ENCODE data around the gene USP9X.
"Not testable (repeated sequence)": the region's sequence is repeated elsewhere in the genome, so short reads cannot be mapped to it uniquely, and the experiment has no call there.

Gene USP9X

DNA sequence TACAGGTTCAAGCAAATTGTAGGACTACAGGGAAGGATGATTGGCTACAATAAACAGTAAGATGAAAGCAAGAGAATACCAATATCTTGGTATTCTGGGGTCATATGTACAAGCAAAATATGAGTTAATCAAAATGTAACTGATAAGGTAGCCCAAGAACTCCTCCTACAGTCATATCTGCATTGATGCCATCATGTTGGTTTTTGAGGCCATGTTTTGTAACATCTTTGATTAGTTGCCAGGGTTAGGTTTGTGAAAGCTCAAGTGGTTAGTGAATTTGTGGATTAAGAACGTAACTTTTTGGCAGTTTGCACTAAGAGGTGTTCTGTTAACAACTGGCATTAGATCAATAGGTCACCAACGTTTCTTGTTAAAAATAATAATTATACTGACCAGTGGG lies 59.6 kb downstream of the USP9X start:
- H3K36me3 ChIP-seq: peaks cover 0 to 56% (median 47%) of the 10 kb centered on the region in 3 donors
- DNase-seq: no peak
- intact Hi-C loops (cut with DNase I; ENCODE audit: low total_unique reads): no loop called here
- H3K9me3 ChIP-seq: no peaks in the 10 kb centered on the region
- H3K4me1 ChIP-seq: no peaks in the 10 kb centered on the region
- no peak overlapping the region for H3K27ac ChIP-seq
- TF ChIP-seq, protein P1, sequence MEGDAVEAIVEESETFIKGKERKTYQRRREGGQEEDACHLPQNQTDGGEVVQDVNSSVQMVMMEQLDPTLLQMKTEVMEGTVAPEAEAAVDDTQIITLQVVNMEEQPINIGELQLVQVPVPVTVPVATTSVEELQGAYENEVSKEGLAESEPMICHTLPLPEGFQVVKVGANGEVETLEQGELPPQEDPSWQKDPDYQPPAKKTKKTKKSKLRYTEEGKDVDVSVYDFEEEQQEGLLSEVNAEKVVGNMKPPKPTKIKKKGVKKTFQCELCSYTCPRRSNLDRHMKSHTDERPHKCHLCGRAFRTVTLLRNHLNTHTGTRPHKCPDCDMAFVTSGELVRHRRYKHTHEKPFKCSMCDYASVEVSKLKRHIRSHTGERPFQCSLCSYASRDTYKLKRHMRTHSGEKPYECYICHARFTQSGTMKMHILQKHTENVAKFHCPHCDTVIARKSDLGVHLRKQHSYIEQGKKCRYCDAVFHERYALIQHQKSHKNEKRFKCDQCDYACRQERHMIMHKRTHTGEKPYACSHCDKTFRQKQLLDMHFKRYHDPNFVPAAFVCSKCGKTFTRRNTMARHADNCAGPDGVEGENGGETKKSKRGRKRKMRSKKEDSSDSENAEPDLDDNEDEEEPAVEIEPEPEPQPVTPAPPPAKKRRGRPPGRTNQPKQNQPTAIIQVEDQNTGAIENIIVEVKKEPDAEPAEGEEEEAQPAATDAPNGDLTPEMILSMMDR (IDR thresholded peaks at IDR 0.05): no peak
- H3K4me3 ChIP-seq: no peak overlapping the region
- no peaks in the 10 kb centered on the region for H3K27me3 ChIP-seq

DNA sequence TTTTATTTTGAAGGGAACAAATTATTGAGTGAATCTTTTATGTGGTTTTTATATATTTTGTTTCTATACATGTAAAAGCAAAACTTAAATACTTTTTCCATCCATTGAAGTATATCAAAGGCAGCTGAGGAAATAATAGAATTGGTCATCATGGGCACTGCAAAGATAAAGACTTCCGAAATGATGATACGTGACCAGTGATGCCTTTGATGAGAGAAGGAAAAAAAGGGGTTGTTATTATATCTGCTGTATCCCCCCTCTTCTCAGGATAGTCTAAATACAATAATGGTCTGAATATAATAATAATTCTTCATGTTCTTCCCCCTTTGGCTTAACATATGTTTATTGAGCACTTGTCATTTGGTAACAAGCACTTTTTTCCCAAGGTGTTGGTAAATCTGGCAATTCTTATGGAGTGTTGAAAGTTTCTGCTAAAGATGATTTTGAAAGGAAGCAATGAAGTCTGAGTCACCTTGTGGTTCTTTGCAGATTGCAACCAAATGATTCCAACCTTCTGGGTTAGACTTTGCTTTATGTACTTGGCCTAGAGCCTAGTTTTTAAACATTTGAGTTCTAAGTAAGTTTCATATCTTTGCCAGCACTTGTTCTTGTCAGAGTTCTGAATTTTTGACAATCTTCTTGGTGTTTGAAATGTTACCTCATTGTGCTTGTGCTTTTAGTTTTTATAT lies 60.8 kb downstream of the USP9X start:
- Histone ChIP-seq H3K27me3 (no peaks in the 10 kb centered on the region), H3K4me1 (no peaks in the 10 kb centered on the region), H3K4me3 (no peak overlapping the region), H3K27ac (no peak overlapping the region), H3K36me3 (peaks cover 0 to 58% (median 52%) of the 10 kb centered on the region in 3 donors), H3K9me3 (no peaks in the 10 kb centered on the region)
- no peak for DNase-seq
- TF ChIP-seq, protein P1 (IDR thresholded peaks at IDR 0.05): no peak
- intact Hi-C loops (cut with DNase I; ENCODE audit: low total_unique reads): no loop called here

DNA sequence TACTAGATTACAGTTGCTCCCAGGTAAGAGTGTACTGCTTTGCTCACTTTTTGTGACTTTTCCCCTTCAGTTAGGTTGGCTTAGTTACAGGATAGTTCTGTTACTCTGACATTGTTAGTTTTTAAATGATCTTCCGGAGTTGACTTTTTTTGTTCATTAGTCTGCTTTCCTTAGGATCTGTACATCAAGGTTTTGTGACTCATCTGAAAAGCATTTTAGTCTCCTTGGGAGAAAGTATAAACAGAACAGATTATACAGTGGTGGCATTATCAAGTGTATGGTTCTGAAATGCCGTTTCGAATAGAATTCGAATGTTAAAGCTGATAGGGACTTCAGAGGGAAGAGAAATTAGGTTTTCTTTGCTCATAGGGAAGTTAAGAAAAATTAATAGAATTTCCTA lies 63.3 kb downstream of the USP9X start:
- no peaks in the 10 kb centered on the region for H3K27me3 ChIP-seq
- TF ChIP-seq, protein P1 (IDR thresholded peaks at IDR 0.05): no peak
- intact Hi-C loops (cut with DNase I; ENCODE audit: low total_unique reads): no loop called here
- DNase-seq: no peak
- peaks cover 0 to 63% (median 60%) of the 10 kb centered on the region in 3 donors for H3K36me3 ChIP-seq
- H3K27ac ChIP-seq: no peak overlapping the region
- H3K4me3 ChIP-seq: no peak overlapping the region
- no peaks in the 10 kb centered on the region for H3K9me3 ChIP-seq
- H3K4me1 ChIP-seq: no peaks in the 10 kb centered on the region

DNA sequence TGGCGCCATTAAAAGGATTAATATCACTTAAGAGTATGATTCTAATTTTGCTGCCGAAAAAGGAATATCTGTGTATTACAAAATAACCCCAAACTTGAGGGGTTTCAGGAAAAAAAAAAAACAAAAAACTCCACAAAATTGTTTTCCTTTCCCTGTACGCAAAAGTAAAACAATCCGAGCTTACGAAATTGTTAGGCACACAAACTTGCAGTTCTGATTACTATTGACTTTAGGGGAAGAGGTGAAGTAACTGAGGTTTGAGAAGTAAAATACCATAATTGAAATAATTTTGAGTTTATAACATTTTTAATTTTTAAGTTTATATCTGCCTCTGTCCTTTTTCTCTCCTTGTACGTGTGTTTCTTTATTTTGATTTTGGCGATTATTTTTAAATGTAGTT lies 64.8 kb downstream of the USP9X start:
- Histone ChIP-seq H3K36me3 (peaks cover 0 to 61% (median 49%) of the 10 kb centered on the region in 3 donors), H3K4me3 (no peak overlapping the region), H3K9me3 (no peaks in the 10 kb centered on the region), H3K27me3 (no peaks in the 10 kb centered on the region), H3K27ac (no peak overlapping the region), H3K4me1 (no peaks in the 10 kb centered on the region)
- intact Hi-C loops (cut with DNase I; ENCODE audit: low total_unique reads): no loop called here
- no peak for DNase-seq
- TF ChIP-seq, protein P1 (IDR thresholded peaks at IDR 0.05): no peak

DNA sequence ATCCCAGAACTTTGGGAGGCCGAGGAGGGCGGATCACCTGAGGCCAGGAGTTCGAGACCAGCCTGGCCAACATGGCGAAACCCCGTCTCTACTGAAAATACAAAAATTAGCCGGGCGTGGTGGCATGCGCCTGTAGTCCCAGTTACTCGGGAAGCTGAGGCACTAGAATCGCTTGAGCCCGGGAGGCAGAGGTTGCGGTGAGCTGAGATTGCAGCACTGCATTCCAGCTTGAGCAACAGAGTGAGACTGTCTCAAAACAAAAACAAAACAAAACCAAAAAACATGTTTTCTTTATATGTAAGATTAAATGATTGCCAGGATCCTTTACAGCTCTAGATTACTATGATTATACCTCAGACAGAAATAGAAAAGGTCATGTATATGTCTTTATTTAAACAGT lies 66.5 kb downstream of the USP9X start:
- H3K4me3 ChIP-seq; DNase-seq; H3K27me3 ChIP-seq; intact Hi-C loops (cut with DNase I; ENCODE audit: low total_unique reads); H3K9me3 ChIP-seq; H3K4me1 ChIP-seq; H3K27ac ChIP-seq: not testable (repeated sequence)
- H3K36me3 ChIP-seq: peaks cover 0 to 61% (median 60%) of the 10 kb centered on the region in 3 donors

DNA sequence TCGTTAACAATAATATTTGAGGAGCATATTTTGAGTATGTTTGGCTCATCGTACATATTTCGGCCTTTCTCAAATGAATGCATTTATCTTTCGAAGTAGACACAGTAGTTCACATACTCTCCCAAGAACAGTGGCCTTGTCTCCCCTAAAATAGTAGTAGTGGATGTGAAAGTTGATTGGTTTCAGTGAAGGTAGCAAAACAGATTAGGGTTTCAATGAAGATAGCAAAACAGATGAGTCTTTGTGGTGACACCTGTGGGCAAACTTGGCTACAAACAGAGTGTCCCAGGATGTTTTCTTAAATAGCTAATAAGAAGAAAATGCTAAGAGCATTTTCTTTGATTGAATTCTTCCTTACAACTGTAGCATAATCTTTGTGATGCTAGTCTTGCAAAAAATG lies 67.0 kb downstream of the USP9X start:
- H3K27me3 ChIP-seq: no peaks in the 10 kb centered on the region
- peaks cover 0 to 65% (median 60%) of the 10 kb centered on the region in 3 donors for H3K36me3 ChIP-seq
- DNase-seq: no peak
- no peak overlapping the region for H3K27ac ChIP-seq
- no peak overlapping the region for H3K4me3 ChIP-seq
- no peaks in the 10 kb centered on the region for H3K4me1 ChIP-seq
- H3K9me3 ChIP-seq: no peaks in the 10 kb centered on the region
- intact Hi-C loops (cut with DNase I; ENCODE audit: low total_unique reads): no loop called here
- TF ChIP-seq, protein P1 (IDR thresholded peaks at IDR 0.05): no peak

All from tibial artery (tissue), 4 donors.